ENCODE measurements around the gene OTOP3.
A peak's percentile ranks its signal among the peaks of the same experiment; 100 is the strongest.

DNA sequence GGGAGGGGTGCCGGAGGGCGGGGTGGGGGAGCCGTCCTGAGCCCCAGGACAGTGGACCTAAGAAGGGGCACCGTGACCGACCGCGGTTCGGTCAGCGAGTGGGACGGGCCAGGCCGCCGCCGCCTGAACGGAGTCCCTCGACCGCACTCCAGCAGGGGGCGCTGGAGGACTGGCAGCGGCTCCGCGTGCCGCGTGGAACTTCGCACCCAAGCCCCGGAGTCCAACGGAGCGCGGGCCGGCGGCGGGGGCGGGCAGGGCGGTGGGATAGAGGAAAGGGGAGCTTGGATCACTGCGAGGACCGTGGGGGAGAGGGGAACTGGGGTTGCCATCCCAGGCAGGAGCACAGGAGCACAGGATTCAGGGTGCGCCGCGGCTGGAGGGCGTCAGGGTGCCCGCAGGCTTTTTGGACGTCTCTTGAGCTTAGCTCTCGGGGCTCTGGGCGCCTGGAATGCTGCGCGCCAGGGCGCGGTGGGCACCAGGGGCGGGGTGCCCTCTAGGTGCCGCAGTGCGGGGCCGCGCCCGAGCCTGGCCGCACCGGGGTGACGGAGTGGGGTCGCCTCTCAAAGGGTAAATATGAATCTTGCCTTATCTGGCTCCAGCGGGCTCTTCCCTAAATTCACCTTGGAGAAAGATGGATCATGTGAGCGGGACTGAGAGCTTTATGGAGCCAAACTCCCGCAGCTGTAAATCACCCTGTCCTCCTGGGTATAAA, 12.0 kb upstream of the OTOP3 start:
- TF ChIP-seq EZH2 (IDR thresholded peaks at IDR 0.05; ENCODE audit: low read depth, unreplicated experiment) (no peak), EZH2phosphoT487 (IDR thresholded peaks at IDR 0.05; ENCODE audit: unreplicated experiment) (no peak), POLR2AphosphoS5 (IDR thresholded peaks at IDR 0.05; ENCODE audit: low read depth) (no peak), CREB1 (CRISPR knock-in tag; IDR thresholded peaks at IDR 0.05; ENCODE audit: low read depth) (no peak), JUNB (IDR thresholded peaks at IDR 0.05; ENCODE audit: unreplicated experiment) (no peak)
- TF ChIP-seq, protein P1, sequence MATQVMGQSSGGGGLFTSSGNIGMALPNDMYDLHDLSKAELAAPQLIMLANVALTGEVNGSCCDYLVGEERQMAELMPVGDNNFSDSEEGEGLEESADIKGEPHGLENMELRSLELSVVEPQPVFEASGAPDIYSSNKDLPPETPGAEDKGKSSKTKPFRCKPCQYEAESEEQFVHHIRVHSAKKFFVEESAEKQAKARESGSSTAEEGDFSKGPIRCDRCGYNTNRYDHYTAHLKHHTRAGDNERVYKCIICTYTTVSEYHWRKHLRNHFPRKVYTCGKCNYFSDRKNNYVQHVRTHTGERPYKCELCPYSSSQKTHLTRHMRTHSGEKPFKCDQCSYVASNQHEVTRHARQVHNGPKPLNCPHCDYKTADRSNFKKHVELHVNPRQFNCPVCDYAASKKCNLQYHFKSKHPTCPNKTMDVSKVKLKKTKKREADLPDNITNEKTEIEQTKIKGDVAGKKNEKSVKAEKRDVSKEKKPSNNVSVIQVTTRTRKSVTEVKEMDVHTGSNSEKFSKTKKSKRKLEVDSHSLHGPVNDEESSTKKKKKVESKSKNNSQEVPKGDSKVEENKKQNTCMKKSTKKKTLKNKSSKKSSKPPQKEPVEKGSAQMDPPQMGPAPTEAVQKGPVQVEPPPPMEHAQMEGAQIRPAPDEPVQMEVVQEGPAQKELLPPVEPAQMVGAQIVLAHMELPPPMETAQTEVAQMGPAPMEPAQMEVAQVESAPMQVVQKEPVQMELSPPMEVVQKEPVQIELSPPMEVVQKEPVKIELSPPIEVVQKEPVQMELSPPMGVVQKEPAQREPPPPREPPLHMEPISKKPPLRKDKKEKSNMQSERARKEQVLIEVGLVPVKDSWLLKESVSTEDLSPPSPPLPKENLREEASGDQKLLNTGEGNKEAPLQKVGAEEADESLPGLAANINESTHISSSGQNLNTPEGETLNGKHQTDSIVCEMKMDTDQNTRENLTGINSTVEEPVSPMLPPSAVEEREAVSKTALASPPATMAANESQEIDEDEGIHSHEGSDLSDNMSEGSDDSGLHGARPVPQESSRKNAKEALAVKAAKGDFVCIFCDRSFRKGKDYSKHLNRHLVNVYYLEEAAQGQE (IDR thresholded peaks at IDR 0.05; ENCODE audit: unreplicated experiment) = no peak
- TF ChIP-seq, protein P2, sequence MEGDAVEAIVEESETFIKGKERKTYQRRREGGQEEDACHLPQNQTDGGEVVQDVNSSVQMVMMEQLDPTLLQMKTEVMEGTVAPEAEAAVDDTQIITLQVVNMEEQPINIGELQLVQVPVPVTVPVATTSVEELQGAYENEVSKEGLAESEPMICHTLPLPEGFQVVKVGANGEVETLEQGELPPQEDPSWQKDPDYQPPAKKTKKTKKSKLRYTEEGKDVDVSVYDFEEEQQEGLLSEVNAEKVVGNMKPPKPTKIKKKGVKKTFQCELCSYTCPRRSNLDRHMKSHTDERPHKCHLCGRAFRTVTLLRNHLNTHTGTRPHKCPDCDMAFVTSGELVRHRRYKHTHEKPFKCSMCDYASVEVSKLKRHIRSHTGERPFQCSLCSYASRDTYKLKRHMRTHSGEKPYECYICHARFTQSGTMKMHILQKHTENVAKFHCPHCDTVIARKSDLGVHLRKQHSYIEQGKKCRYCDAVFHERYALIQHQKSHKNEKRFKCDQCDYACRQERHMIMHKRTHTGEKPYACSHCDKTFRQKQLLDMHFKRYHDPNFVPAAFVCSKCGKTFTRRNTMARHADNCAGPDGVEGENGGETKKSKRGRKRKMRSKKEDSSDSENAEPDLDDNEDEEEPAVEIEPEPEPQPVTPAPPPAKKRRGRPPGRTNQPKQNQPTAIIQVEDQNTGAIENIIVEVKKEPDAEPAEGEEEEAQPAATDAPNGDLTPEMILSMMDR (conservative IDR thresholded peaks at IDR 0.05; ENCODE audit: low read depth in 2 of 2) = peak; percentile 69 to 84

All from GM23338 (cell line).